Aorta (tissue), 5 donors: ENCODE measurements around the gene CERS1. TPM values are rescaled to one million over a fixed set of nuclear protein-coding genes. Genes with fewer than 3 reads are reported as not detected.
"Not testable (repeated sequence)": the region's sequence is repeated elsewhere in the genome, so short reads cannot be mapped to it uniquely, and the experiment has no call there.

Source experiments
- ATAC-seq: fragments of 200-7000 bp; cut with Tn5 transposase; one replicate; pipeline ENCODE4 v1.9.1; 2022; ENCODE audit warnings: moderate library complexity; ENCODE audit not compliant: low FRiP score
- DNase-seq, 2 donors: peaks; one replicate each; pipeline ENCODE4 v3.0.0-alpha.2; 2020
- H3K27ac ChIP-seq, 2 donors: one replicate each; pipeline ENCODE4 v1.5.1; 2013; ENCODE audit warnings: low read length in 2 of 2, mild to moderate bottlenecking in 2 of 2, moderate library complexity in 2 of 2, control low read depth in 1 of 2, inconsistent platforms in 1 of 2, low read depth in 1 of 2
- H3K27me3 ChIP-seq, 2 donors: one replicate each; pipeline ENCODE4 v1.6.1; 2013; ENCODE audit warnings: control low read depth in 1 of 2, low read length in 1 of 2, mild to moderate bottlenecking in 1 of 2, moderate library complexity in 1 of 2; ENCODE audit not compliant: insufficient read depth in 2 of 2, control insufficient read depth in 1 of 2
- H3K36me3 ChIP-seq, 2 donors: one replicate each; pipeline ENCODE4 v1.6.1; 2013; ENCODE audit warnings: control low read depth in 1 of 2, low read length in 1 of 2, mild to moderate bottlenecking in 1 of 2; ENCODE audit not compliant: insufficient read depth in 2 of 2, control insufficient read depth in 1 of 2
- H3K4me1 ChIP-seq, 2 donors: one replicate each; pipeline ENCODE4 v1.6.1; 2013; ENCODE audit warnings: low read length in 2 of 2, control low read depth in 1 of 2, mild to moderate bottlenecking in 1 of 2, moderate library complexity in 1 of 2; ENCODE audit not compliant: insufficient read depth in 2 of 2, control insufficient read depth in 1 of 2
- H3K4me3 ChIP-seq, 2 donors: one replicate each; pipeline ENCODE4 v1.5.1; 2013; ENCODE audit warnings: low read length in 2 of 2, control low read depth in 1 of 2, mild to moderate bottlenecking in 1 of 2
- H3K9me3 ChIP-seq: one replicate; pipeline ENCODE4 v1.6.1; 2013; ENCODE audit warnings: mild to moderate bottlenecking, low read length; ENCODE audit not compliant: control insufficient read depth
- WGBS, 2 donors: extraction: QIAGEN DNeasy Blood & Tissue Kit; methylation state at CpG; one replicate each; pipeline ENCODE4 v1.1.7; 2013; 5-methylcytosine and 5-hydroxymethylcytosine counted together
- intact Hi-C, 2 donors: fragments of 100-400 bp; cut with DNase I; formaldehyde crosslinking; loops; one replicate each; pipeline versions ENCODE4 v1.14.2 to v1.15.0; 2022
- polyA plus RNA-seq, 2 donors: library from polyadenylated mRNA; stranded (reverse); fragments of 200-250 nt; gene quantifications; one replicate each; pipeline ENCODE4 v1.2.3, GENCODE V29; 2013
- total RNA-seq, 2 donors: library from RNA; stranded (reverse); fragmentation: NEBNext Ultra II Directional; extraction: Animal tissue kit (Norgen Biotek cat#: 25700); gene quantifications; one replicate each; pipeline ENCODE4 v1.2.1, GENCODE V29; 2021
- donor health status: healthy with polysubstance abuse.
- donor health status: Bipolar disorder and iron deficiency.
- donor health status: DM: no; HTN: no; CAD: no.
- donor health status: DM: no; HTN: no; CAD: no.
- donor health status: DM: yes; HTN: yes; CAD: no.

CERS1 gene
- total and polyA plus RNA-seq, 4 donors: 0.49 to 3.3 (median 0.88) TPM

GRCh38 chr19:18903156-18904037 is 7.4 kb upstream of the CERS1 start:
- H3K4me3 ChIP-seq: no peak overlapping the region
- no peak for ATAC-seq
- 89 to 92% methylated on average over 29 of the region's 29 CpGs for WGBS, 2 donors
- no peaks in the 10 kb centered on the region for H3K4me1 ChIP-seq
- H3K9me3 ChIP-seq: no peaks in the 10 kb centered on the region
- peak in 1 of 2 donors; percentile 74 for DNase-seq
- intact Hi-C loops: no loop called here
- no peaks in the 10 kb centered on the region for H3K27me3 ChIP-seq
- no peak overlapping the region for H3K27ac ChIP-seq
- H3K36me3 ChIP-seq: peaks cover 0 to 2% of the 10 kb centered on the region in 2 donors

- H3K9me3 ChIP-seq, intact Hi-C loops, DNase-seq, H3K27ac ChIP-seq, H3K27me3 ChIP-seq, ATAC-seq, H3K36me3 ChIP-seq, H3K4me3 ChIP-seq, H3K4me1 ChIP-seq: not testable (repeated sequence)
- 95 to 98% methylated on average over 5 of the region's 5 CpGs for WGBS, 2 donors
These were observed 6.6 kb upstream of the CERS1 start for GRCh38 chr19:18902519-18902918.

GRCh38 chr19:18901491-18901890 is 5.5 kb upstream of the CERS1 start:
- Histone ChIP-seq H3K4me1 (no peaks in the 10 kb centered on the region), H3K27me3 (no peaks in the 10 kb centered on the region), H3K27ac (no peak overlapping the region), H3K9me3 (no peaks in the 10 kb centered on the region), H3K36me3 (peaks cover 0 to 2% of the 10 kb centered on the region in 2 donors), H3K4me3 (no peak overlapping the region)
- intact Hi-C loops: no loop called here
- 85 to 93% methylated on average over 7 of the region's 7 CpGs for WGBS, 2 donors
- ATAC-seq: no peak
- no peak for DNase-seq

GRCh38 chr19:18900700-18901481 is 4.9 kb upstream of the CERS1 start:
- no peak for ATAC-seq
- intact Hi-C loops: no loop called here
- Histone ChIP-seq H3K4me3 (no peak overlapping the region), H3K36me3 (peaks cover 0 to 2% of the 10 kb centered on the region in 2 donors), H3K4me1 (no peaks in the 10 kb centered on the region), H3K9me3 (no peaks in the 10 kb centered on the region), H3K27me3 (no peaks in the 10 kb centered on the region), H3K27ac (no peak overlapping the region)
- WGBS, 2 donors: 85 to 90% methylated on average over 17 of the region's 17 CpGs
- peak in 1 of 2 donors; percentile 71 for DNase-seq

- no peak for ATAC-seq
- no peak overlapping the region for H3K27ac ChIP-seq
- H3K36me3 ChIP-seq: peaks cover 0 to 2% of the 10 kb centered on the region in 2 donors
- intact Hi-C loops: no loop called here
- no peaks in the 10 kb centered on the region for H3K4me1 ChIP-seq
- DNase-seq: peak; percentile 42 to 75
- no peak overlapping the region for H3K4me3 ChIP-seq
- no peaks in the 10 kb centered on the region for H3K27me3 ChIP-seq
- WGBS, 2 donors: 82 to 86% methylated on average over 19 to 20 of the region's 20 CpGs
- no peaks in the 10 kb centered on the region for H3K9me3 ChIP-seq
These were observed 3.9 kb upstream of the CERS1 start for GRCh38 chr19:18899624-18900560.

GRCh38 chr19:18898607-18899408 is 2.9 kb upstream of the CERS1 start:
- no peak overlapping the region for H3K27ac ChIP-seq
- no peaks in the 10 kb centered on the region for H3K9me3 ChIP-seq
- no peaks in the 10 kb centered on the region for H3K36me3 ChIP-seq
- 77 to 78% methylated on average over 18 of the region's 18 CpGs for WGBS, 2 donors
- DNase-seq (peak; percentile 37 to 74), ATAC-seq (no peak)
- no peaks in the 10 kb centered on the region for H3K4me1 ChIP-seq
- intact Hi-C loops: no loop called here
- H3K4me3 ChIP-seq: no peak overlapping the region
- H3K27me3 ChIP-seq: no peaks in the 10 kb centered on the region

GRCh38 chr19:18898081-18898606 is 2.2 kb upstream of the CERS1 start:
- no peak for ATAC-seq
- intact Hi-C loops: no loop called here

More at GRCh38 chr19:18898081-18898606, 2.2 kb upstream of the CERS1 start:
- H3K4me3 ChIP-seq: no peak overlapping the region
- H3K36me3 ChIP-seq: no peaks in the 10 kb centered on the region
- H3K9me3 ChIP-seq: no peaks in the 10 kb centered on the region
- no peaks in the 10 kb centered on the region for H3K27me3 ChIP-seq
- peak; percentile 34 to 71 for DNase-seq
- WGBS, 2 donors: 43% methylated on average over 18 of the region's 18 CpGs
- no peak overlapping the region for H3K27ac ChIP-seq
- no peaks in the 10 kb centered on the region for H3K4me1 ChIP-seq
